AG09309 (cell line): Measurements from ENCODE around the gene XPOT.

Experiments
- DNase-seq: peaks from one replicate; pipeline ENCODE4 v3.0.0-alpha.2; 2010; ENCODE audit warnings: low read depth
- H3K4me3 ChIP-seq: 2 replicates; pipeline ENCODE4 v1.5.1; 2011; ENCODE audit warnings: mild to moderate bottlenecking, low read depth, low read length, moderate library complexity; ENCODE audit not compliant: control insufficient read depth
- TF ChIP-seq, protein P1 (sequence below): IDR thresholded peaks from 2 replicates; pipeline ENCODE4 v1.5.1; 2011; ENCODE audit warnings: mild to moderate bottlenecking, low read depth, low read length, inconsistent platforms; ENCODE audit not compliant: insufficient read depth, control insufficient read depth; ENCODE audit errors: missing control alignments

Gene XPOT

DNA sequence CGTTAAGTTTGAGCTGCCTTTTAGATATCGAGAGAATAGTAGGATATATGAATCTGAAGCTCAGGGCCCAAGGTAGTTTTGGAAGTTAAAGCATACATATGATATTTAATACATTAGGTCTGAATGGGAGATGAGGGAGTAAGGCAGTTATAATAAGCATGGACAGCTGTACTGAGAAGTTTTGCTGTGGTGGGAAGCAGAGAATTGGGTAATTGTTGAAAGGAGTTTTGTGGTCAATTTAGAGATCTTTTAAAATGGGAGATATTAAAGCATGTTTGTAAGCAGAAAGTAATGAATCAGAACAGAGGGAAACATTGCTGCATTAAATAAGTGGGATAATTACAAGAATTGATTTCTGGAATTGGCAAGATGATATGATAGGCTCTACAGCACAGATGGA is 69.0 kb downstream of the XPOT start:
- H3K4me3 ChIP-seq: no peak overlapping the region
- no peak for DNase-seq
- TF ChIP-seq, protein P1, sequence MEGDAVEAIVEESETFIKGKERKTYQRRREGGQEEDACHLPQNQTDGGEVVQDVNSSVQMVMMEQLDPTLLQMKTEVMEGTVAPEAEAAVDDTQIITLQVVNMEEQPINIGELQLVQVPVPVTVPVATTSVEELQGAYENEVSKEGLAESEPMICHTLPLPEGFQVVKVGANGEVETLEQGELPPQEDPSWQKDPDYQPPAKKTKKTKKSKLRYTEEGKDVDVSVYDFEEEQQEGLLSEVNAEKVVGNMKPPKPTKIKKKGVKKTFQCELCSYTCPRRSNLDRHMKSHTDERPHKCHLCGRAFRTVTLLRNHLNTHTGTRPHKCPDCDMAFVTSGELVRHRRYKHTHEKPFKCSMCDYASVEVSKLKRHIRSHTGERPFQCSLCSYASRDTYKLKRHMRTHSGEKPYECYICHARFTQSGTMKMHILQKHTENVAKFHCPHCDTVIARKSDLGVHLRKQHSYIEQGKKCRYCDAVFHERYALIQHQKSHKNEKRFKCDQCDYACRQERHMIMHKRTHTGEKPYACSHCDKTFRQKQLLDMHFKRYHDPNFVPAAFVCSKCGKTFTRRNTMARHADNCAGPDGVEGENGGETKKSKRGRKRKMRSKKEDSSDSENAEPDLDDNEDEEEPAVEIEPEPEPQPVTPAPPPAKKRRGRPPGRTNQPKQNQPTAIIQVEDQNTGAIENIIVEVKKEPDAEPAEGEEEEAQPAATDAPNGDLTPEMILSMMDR: no peak

DNA sequence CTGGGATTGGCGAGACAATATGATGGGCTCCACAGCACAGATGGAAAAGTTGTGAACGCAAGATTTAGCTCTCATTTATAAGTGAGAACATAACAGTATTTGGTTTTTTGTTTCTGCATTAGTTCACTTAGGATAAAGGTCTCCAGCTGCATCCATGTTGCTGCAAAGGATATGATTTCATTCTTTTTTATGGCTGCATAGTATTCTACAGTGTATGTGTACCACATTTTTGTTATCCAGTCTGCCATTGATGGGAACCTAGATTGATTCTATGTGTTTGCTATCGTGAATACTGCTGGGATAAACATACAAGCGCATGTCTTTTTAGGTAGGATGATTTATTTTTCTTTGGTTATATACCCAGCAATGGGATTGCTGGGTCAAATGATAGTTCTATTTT is 71.3 kb downstream of the XPOT start:
- TF ChIP-seq, protein P1: no peak
- DNase-seq: no peak

DNA sequence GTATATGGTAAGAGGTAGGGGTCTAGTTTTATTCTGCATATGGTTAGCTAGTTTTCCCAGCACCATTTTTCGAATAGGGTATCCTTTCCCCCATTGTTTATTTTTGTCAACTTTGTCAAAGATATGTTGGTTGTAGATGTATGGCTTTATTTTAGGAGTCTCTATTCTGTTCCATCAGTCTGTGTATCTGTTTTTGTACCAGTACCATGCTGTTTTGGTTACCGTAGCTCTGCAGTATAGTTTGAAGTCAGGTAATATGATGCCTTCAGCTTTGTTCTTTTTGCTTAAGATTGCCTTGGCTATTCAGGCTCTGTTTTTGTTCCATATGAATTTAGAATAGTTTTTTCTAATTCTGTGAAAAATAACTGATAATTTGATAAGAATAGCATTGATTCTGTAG is 72.7 kb downstream of the XPOT start:
- no peak overlapping the region for H3K4me3 ChIP-seq
- no peak for DNase-seq
- TF ChIP-seq, protein P1: no peak

More for the DNA sequence above, 71.3 kb downstream of the XPOT start:
- H3K4me3 ChIP-seq: no peak overlapping the region

DNA sequence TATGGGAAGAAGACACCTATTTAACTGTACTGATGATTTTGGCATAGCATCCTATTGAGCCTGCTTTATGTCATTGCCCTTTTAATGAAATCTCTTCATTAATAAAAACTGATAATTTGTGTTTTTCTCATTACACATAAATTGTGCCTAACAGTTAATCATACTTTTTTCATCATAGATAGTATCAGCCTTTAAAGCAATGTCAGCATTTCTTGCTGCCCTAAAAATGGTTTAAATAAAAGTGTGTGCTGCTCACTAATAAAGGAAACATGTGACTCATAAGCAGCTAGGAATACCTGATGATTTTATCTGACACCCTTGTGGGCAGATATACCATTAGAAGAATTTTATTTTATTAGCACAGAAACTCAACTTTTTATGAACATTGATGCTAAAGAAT is 74.5 kb downstream of the XPOT start:
- TF ChIP-seq, protein P1: no peak
- no peak for DNase-seq
- H3K4me3 ChIP-seq: no peak overlapping the region

DNA sequence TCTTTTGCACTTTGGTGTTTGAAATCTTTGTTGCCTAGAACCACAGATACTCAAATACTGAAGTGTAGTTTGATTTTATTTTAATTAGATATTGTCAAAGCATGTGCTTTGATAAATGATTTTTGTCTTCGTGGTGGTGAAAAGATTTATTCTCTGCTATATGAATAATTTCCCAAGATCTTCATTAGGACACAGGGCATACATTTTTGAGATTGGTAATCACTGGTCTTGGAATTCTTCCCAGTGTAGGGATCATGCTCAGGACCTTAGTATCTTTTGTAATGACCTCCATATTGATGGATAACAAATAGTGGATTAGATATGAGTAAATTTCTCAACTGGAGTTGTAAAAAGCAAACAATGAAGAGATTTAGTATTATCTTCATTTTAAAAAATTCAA is 76.0 kb downstream of the XPOT start:
- TF ChIP-seq, protein P1: no peak
- H3K4me3 ChIP-seq: no peak overlapping the region
- DNase-seq: no peak

DNA sequence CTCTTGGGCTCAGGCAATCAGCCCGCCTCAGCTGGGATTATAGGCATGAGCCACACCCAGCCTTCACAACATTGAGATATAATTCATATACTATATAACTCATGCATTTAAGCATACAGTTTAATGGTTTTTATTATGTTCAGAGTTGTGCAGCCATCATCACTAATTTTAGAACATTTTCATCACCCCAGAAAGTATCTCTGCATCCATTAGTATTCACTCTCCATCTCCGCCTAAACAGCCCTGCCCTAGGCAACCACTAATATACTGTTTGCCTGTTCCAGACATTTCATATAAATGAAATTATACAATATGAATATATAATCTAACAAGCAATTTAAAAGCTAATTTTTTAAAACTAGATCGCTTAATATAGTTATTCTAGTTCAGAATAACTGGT is 82.5 kb downstream of the XPOT start:
- no peak for DNase-seq
- TF ChIP-seq, protein P1: no peak
- no peak overlapping the region for H3K4me3 ChIP-seq

DNA sequence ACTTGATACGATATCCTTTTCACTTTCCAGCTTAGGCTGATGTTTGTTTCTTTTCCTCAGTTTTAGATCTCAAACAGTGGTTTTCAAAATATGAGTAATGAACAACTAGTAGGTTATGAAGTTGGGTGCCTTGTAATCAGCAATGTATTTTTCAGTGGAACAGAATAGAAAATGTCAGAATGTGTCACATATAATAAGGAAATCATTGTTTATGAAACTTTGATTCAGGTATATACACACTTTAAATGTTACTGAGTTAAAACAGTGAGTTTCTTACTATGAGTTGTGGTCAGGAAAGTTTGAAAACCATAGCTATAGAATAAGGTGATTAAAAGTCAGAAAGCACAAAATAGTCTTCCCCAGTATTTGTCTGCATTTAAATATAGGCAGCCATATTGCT is 87.5 kb downstream of the XPOT start:
- DNase-seq: no peak
- TF ChIP-seq, protein P1: no peak
- H3K4me3 ChIP-seq: no peak overlapping the region
